Tibial nerve (tissue), 4 donors: ENCODE measurements around the gene KLHL7.

Experiments
- CTCF ChIP-seq, 5 experiments: fragments of 200-600 bp in 3 of 5; fragments of 450-650 bp in 2 of 5; sonication (generic) in 3 of 5; IDR thresholded peaks; one replicate each; pipeline ENCODE4 v1.5.1; 2016 to 2019; ENCODE audit warnings: antibody characterized with exemption in 5 of 5, mild to moderate bottlenecking in 3 of 5, moderate library complexity in 2 of 5
- EP300 ChIP-seq, 2 donors: sonication (generic); formaldehyde crosslinking; IDR thresholded peaks; one replicate each; pipeline ENCODE4 v1.6.1; 2017; ENCODE audit warnings: antibody characterized with exemption in 2 of 2, mild to moderate bottlenecking in 1 of 2
- POLR2A ChIP-seq, 2 donors: fragments of 450-650 bp; IDR thresholded peaks; one replicate each; pipeline ENCODE4 v1.6.1; 2017; ENCODE audit warnings: antibody characterized with exemption in 2 of 2, mild to moderate bottlenecking in 2 of 2, moderate library complexity in 2 of 2

GRCh38 chr7:23107781-23108180, 2.2 kb downstream of the KLHL7 start:
- TF ChIP-seq EP300 (IDR thresholded peaks at IDR 0.05): no peak
- no peak for TF ChIP-seq CTCF (IDR thresholded peaks at IDR 0.05)
- no peak for TF ChIP-seq POLR2A (IDR thresholded peaks at IDR 0.05)
